Measurements from ENCODE around the gene KLK13.

The KLK13 gene

GRCh38 chr19:51064534-51065220, at the start of gene KLK13:
TSS of gene KLK13 (minus strand) at chr19:51065092. CDS start at chr19:51065067, 25 bp downstream.
- no peak for DNase-seq (ENCODE audit: low spot score)

- no peak for DNase-seq (ENCODE audit: low spot score)
These were observed 49.3 kb upstream of the KLK13 start for GRCh38 chr19:51114087-51114729.

GRCh38 chr19:51111606-51112005, 46.7 kb upstream of the KLK13 start:
- DNase-seq (ENCODE audit: low spot score) = peak; percentile 42

GRCh38 chr19:51110666-51110971, 45.7 kb upstream of the KLK13 start:
- DNase-seq (ENCODE audit: low spot score) = no peak

- DNase-seq (ENCODE audit: low spot score) = no peak
These were observed 43.9 kb upstream of the KLK13 start for GRCh38 chr19:51108805-51109146.

- DNase-seq (ENCODE audit: low spot score) = peak; percentile 96
These were observed 43.3 kb upstream of the KLK13 start, which contains the start of gene CTU1 for GRCh38 chr19:51108066-51108804. TSS of gene CTU1 (minus strand) at chr19:51108409. CDS start at chr19:51104569, 3,840 bp downstream.

- peak; percentile 36 for DNase-seq (ENCODE audit: low spot score)
These were observed 42.6 kb upstream of the KLK13 start for GRCh38 chr19:51107406-51108065.

GRCh38 chr19:51103926-51104341, 39.0 kb upstream of the KLK13 start:
- DNase-seq (ENCODE audit: low spot score) = no peak

- DNase-seq (ENCODE audit: low spot score) = no peak
These were observed 38.1 kb upstream of the KLK13 start for GRCh38 chr19:51102991-51103390.

- DNase-seq (ENCODE audit: low spot score) = no peak
These were observed 36.4 kb upstream of the KLK13 start for GRCh38 chr19:51101171-51101865.

- no peak for DNase-seq (ENCODE audit: low spot score)
These were observed 35.7 kb upstream of the KLK13 start for GRCh38 chr19:51100601-51101000.

GRCh38 chr19:51099047-51099382, 34.1 kb upstream of the KLK13 start:
- DNase-seq (ENCODE audit: low spot score) = no peak

- no peak for DNase-seq (ENCODE audit: low spot score)
These were observed 33.6 kb upstream of the KLK13 start for GRCh38 chr19:51098365-51099046.

GRCh38 chr19:51097796-51098195, 32.9 kb upstream of the KLK13 start:
- DNase-seq (ENCODE audit: low spot score) = no peak

- peak; percentile 84 for DNase-seq (ENCODE audit: low spot score)
These were observed 32.4 kb upstream of the KLK13 start for GRCh38 chr19:51097166-51097738.

- peak; percentile 37 for DNase-seq (ENCODE audit: low spot score)
These were observed 31.7 kb upstream of the KLK13 start for GRCh38 chr19:51096473-51097165.

- peak; percentile 84 for DNase-seq (ENCODE audit: low spot score)
These were observed 29.9 kb upstream of the KLK13 start for GRCh38 chr19:51094696-51095279.

- DNase-seq (ENCODE audit: low spot score) = no peak
These were observed 28.8 kb upstream of the KLK13 start for GRCh38 chr19:51093510-51094345.

GRCh38 chr19:51093101-51093500, 28.2 kb upstream of the KLK13 start:
- DNase-seq (ENCODE audit: low spot score) = no peak
